ENCODE results near the gene C20orf144. TPM values are rescaled to one million over a fixed set of nuclear protein-coding genes. Genes with fewer than 3 reads are reported as not detected.
"Not testable (repeated sequence)": the region's sequence is repeated elsewhere in the genome, so short reads cannot be mapped to it uniquely, and the experiment has no call there.

Gene C20orf144
- 0.27 TPM for total RNA-seq

DNA sequence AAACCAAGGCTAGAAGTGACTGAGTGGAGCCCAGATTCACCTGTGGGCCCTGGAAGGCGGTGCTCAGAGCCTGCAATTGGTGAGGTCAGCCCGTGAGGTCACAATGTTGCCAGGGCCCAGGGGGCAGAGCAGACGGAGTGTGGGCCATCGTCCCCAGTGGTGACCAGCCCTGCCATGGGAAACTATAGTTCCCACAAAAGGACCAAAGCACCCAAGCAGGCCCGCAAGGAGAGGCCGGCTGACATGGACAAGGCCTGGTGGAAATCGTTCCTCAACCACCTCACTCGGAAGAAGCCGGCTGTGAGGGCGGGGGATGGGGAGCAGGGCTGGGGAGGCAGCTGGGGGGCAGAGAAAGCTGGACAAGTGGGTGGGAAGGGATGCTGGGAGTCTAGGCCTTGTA lies at the start of gene C20orf144:
Gene C20orf144, plus strand, starts transcription at position 156 of the 400 bp plus-strand sequence. Its CDS starts 19 bp downstream, at position 175.
- DNase-seq (ENCODE audit: low read depth in 2 of 3, low spot score in 2 of 3) = no peak

DNA sequence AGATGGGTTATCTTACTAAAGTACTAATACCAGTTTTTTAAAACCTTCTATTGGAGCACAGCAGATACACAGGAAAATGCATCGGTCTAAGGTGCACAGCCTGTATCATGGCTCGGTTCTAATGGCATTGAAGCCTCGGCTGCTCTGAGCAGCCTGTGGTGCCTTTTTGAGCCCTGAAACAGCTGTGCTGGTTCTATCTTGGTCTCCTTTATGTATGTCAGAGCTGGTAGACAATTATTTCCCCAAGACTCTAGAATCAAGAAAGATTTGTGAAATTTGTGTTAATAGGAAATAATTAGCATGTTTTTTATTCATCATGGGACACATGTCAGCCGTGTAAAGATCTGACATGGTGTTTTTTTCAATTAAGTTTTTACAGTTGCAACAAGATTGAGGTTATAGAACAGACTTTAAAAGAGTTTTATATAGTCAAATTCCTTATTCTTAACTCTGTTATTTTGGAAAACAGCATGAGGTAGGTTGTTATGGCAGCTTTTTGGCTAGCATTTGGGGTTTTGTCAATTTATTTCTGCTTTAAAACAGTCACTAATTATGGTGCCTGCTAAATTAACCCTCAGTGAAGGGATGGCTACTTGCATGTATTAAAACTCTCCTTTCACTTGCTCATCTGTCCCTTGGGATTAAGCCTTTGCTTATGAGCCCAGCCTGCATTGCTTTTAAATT lies 40.3 kb upstream of the C20orf144 start:
- DNase-seq (ENCODE audit: low read depth in 2 of 3, low spot score in 2 of 3) = no peak

DNA sequence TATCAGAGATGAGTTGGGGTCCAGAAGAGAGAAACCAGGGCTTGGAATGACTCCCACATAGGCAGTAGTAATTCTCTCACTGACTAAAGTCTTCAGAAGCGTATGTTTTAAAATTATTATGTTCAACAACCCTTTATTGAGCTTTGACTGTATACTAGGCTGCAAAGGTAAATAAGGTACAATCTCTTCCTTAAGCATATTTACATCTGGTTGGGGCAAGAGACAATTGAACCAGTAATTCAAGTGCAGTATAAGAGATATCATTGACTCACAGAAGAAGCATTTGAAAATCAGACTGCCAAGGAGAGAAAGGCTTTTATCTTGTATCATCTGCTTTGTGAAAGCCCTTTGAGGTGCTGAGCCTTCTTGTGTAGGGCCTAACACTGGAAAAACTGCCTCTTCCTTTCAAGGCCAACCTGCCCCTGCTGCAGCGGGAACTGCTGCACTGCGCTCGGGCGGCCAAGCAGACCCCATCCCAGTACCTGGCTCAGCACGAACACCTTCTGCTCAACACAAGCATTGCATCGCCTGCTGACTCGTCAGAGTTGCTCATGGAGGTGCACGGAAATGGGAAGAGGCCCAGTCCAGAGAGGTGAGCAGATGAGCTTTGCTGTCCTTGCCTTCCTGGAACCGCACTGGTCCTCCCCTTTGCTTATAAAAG lies 39.3 kb upstream of the C20orf144 start:
- DNase-seq (ENCODE audit: low read depth in 2 of 3, low spot score in 2 of 3) = no peak

DNA sequence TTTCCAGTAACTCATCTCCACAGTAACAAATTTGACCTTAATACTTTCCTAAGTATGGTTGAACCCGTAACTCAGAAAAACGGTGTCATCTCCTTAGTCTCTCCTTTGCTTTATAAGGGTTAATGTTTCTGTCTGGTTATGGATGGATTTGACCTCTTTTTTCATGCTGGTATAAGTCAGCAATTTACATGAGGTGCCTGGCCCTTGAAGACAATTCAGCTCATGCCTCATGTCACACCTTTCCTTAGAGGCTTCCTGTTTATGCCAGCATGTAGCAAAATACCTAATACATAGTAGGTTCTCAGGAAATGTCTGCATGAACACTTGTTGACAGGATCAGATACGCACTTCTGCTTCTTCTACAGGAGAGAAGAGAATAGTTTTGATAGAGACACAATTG lies 37.7 kb upstream of the C20orf144 start:
- no peak for DNase-seq (ENCODE audit: low read depth in 2 of 3, low spot score in 2 of 3)

DNA sequence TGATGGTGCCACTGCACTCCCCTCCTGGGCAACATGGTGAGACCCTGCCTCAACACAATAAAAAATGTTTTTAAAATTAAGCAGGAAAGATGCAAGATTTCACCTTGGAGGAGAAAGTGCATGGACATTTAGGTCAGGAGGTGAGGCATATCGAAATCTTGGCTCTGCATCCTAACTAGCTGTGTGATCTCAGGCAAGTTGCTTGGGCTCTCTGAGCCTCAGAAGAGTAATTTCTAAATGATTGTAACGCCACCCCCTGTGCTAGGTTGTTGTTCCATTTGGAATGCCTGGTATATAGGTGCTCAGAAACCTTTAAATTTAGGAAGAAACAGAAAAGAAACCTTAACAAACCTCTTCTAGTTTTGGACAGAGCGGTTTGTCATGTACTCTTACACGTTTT lies 35.9 kb upstream of the C20orf144 start:
- no peak for DNase-seq (ENCODE audit: low read depth in 2 of 3, low spot score in 2 of 3)

DNA sequence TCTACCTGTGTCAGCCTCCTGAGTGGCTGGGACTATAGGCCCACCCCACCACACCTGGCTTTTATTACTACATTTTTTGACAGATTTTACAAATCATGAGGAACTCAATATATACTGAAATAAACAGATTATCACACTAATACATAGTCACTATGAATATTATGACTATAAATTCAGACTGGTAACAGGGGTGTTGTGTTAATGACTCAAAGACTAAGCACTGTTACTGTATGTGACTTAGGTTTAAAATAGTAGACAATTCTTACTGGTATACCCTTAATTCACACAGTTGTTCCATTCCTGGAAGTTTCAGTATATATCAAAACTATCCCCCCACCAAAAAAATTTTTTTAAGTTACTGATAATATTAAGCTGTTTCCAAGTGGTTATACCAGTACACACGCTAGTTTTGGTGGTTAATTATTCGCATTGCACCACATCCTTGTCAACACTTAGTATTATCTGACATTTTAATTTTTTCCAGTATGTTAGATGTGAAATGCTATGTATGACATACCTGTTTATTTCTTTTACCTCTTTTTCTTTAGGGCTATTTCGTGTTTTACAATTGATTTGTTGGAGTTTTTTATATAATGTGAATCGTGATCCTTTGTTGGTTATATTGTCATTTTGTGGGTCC lies 34.4 kb upstream of the C20orf144 start:
- no peak for DNase-seq (ENCODE audit: low read depth in 2 of 3, low spot score in 2 of 3)

DNA sequence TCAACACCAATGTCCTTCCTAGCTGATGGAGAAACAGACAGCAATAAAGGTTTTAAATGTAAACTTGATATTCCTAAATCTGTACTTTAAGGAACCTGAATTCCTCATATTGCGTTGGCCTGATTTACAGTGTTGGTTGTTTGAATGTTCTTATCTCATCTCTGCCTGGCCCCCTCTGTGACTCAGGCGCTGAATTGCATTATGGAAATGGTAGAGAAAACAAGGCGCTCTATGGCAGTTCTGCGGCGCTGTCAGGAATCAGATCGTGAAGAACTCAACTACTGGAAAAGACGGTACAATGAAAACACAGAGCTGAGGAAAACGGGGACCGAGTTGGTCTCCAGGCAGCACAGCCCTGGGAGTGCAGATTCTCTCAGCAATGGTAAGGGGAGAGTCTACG lies 32.6 kb upstream of the C20orf144 start:
- DNase-seq (ENCODE audit: low read depth in 2 of 3, low spot score in 2 of 3) = no peak

DNA sequence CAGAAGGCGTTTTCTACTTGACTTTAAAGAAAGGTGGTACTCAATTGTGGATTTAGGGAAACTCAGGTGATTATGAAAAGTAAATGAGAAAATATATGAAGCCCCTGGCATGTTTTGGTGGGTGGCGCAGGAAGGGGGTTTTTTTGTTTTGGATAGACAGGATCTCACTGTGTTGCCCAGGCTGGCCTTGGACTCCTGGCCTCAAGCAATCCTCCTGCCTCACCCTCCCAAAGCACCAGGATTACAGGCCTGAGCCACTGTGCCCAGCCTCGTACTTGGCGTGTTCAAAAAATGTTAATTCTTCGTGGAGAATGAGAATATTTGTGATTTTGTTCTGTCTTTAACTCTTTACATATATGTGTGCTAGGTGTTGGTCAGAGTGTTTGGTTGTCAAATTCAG lies 32.1 kb upstream of the C20orf144 start:
- no peak for DNase-seq (ENCODE audit: low read depth in 2 of 3, low spot score in 2 of 3)

DNA sequence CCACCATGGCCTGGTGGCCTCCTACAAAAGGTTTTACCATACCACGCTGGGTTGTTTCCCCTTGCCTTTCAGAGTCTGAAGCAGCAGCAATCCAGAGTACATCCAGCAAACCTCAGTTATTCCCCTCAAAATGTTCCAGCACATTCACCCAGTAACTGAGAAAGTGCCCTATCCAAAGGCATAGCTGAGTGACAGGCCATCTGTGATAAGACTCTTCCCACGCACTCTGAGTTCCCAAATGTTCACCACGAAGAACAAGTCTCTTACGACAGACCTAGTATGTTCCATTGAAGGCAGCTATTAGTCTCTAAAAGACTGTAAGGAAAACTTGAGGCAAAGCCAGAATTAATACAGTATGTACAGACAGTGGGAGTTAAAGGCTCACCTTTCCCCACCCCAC lies 31.6 kb upstream of the C20orf144 start:
- no peak for DNase-seq (ENCODE audit: low read depth in 2 of 3, low spot score in 2 of 3)

DNA sequence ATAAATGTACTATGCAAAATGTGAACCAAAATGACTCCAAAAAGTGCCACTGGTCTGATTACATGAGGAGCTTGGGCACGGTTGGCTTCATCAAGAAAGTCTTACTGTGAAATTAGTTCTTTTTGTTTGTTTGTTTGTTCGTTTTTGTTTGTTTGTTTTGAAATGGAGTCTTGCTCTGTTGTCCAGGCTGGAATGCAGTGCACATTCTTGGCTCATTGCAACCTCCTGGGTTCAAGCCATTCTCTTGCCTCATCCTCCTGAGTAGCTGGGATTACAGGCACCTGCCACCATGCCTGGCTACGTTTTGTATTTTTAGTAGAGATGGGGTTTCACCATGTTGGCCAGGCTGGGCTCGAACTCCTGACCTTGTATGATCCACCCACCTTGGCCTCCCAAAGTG lies 30.2 kb upstream of the C20orf144 start:
- DNase-seq (ENCODE audit: low read depth in 2 of 3, low spot score in 2 of 3) = not testable (repeated sequence)

DNA sequence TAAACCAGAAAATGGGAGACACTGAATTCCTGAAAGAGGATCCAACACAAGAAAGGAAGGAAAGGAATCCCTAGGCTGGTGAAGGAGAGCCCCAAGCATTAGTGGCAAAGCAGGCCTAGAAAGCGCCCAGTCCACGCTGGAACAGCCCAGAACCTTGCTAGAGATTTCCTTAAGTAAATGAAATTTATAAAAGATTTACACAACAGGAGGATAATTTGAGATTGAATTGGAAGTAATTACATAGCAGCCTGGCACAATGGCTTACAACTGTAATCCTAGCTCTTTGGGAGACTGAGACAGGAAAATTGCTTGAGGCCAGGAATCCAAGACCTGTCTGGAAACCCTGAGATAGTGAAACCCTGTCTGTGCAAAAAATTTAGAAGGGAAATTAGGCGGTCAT lies 26.8 kb upstream of the C20orf144 start:
- DNase-seq (ENCODE audit: low read depth in 2 of 3, low spot score in 2 of 3) = no peak

DNA sequence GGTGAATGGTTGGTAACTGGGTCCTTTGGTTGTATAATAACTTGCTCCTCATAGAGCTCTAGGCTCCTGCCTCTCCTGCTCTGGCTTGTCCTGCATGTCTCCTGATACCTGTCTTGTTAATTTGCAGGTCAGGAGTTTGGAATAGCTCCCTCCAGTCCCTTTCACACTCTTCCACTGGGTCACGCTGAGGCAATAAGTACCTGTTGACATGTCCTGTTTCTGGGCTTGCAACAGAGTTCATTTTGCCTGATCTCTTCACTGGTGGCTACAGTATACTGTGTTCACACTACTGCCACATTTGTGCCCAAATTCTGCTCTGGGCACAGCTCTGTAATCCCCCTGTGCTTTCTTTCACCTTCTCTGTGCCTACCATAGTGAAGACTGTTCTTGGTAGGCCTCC lies 25.4 kb upstream of the C20orf144 start:
- no peak for DNase-seq (ENCODE audit: low read depth in 2 of 3, low spot score in 2 of 3)

DNA sequence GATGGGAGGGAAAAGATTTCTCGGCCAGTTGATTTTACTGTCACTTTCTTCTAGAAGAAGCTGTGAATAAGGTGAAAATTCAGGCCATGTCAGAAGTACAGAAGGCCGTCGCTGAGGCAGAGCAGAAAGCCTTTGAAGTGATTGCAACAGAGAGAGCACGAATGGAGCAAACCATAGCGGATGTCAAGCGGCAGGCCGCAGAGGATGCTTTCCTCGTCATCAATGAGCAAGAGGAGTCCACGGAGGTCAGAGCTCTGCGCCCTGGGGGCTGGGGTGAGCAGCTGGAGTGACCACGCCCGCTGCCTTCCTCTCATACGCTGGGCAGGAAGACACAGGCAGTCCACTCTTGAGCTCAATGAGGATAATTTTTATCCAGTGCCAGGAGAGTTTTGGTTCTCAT lies 21.8 kb upstream of the C20orf144 start:
- no peak for DNase-seq (ENCODE audit: low read depth in 2 of 3, low spot score in 2 of 3)

DNA sequence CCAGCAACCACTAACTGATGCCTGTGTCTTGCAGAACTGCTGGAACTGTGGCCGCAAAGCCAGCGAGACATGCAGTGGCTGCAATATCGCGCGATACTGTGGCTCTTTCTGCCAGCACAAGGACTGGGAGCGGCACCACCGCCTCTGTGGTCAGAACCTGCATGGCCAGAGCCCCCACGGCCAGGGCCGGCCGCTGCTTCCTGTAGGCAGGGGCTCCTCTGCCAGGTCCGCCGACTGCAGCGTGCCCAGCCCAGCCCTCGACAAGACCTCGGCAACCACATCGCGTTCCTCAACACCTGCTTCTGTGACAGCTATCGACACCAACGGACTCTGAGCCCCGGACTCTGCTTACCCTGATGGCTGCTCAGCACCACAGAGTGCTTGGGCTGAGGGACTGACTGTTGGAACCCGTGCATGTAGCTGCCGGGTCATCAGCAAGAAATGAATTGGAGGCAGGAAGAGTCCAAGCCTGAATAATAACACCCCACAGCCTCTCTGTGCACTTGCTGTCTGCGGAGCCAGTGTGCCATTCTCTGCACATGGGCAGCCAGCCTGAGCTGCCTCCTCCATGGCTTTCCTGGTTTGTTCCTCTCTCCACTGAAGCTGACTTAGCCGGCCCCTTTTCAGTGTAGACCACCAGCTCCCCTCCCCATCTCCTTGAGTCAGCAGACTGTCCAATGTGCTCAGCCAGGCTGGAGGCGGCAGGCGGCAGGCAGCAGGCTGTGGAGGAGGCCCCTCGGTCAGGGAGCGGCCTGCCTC lies 17.6 kb upstream of the C20orf144 start:
- DNase-seq (ENCODE audit: low read depth in 2 of 3, low spot score in 2 of 3) = no peak

DNA sequence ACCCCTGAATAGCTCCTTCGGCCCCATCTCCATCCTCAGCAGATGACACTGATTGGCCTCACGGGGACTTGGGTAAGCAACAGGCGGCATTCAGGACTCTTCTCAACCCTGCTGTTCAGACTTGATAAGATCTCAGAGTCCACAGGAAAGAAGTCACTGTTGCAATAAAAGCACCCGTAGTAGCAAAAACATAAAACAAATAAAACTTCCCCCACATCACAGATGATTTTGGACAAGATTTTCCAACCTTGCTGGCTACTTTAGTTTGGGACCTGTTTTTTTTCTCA lies 17.1 kb upstream of the C20orf144 start:
- no peak for DNase-seq (ENCODE audit: low read depth in 2 of 3, low spot score in 2 of 3)

DNA sequence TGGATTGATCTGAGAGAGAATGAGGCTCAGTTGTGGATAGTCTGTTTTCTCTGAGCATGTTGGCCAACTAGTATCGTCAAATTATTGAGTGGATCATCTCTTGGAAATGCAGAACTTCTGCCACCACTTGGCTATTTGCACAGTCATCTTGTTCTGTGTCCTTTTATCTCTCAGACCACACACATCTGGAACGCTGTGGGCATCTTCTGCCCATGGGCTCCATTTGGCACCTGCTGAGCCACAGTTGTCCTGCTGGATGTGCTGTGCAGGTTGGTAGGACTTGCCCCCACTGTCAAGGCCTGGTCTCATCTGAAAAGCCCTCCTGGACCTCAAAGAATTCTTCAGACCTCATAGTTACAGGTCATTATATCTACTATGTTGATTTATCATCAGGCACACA lies 16.7 kb upstream of the C20orf144 start:
- DNase-seq (ENCODE audit: low read depth in 2 of 3, low spot score in 2 of 3) = no peak

DNA sequence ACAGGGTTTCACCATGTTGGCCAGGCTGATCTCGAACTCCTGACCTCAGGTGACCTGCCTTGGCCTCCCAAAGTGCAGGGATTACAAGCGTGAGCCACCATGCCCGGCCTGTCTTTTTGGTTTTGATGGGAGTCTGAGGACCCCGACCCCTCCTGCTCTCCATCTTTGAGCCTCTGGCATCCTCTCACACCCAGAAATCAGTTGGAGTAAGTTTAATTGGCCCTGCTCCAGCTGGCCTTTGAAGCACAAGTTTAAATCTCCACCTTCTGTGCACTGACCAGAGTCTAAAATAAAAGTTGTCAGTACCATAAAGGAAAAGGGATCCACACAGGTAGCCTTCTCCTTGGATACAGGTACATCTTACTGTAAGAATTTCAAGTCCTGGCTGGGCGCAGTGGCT lies 15.9 kb upstream of the C20orf144 start:
- no peak for DNase-seq (ENCODE audit: low read depth in 2 of 3, low spot score in 2 of 3)

DNA sequence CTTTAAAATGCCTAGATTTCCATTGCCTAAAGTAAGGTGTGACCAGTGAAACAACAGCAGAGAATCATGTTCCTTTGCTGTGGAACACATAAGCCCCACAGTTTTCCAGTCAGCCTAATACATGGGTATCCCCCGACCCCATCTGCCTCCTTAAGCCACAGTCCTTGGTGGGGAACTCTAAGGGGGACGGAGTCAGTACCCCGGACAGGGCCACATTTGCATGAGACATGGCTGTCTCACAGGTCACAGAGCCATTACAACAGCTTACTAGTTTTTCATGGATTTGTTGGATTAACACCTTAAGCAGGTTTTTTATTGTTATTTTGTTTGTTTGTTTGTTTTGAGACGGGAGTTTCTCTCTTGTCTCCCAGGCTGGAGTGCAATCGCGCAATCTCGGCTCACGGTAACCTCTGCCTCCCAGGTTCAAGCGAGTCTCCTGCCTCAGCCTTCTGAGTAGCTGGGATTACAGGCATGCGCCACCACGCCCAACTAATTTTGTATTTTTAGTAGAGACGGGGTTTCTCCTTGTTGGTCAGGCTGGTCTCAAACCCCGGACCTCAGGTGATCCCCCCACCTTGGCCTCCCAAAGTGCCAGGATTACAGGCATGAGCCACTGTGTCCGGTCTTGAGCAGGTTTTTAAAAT lies 15.0 kb upstream of the C20orf144 start:
- DNase-seq (ENCODE audit: low read depth in 2 of 3, low spot score in 2 of 3) = not testable (repeated sequence)

DNA sequence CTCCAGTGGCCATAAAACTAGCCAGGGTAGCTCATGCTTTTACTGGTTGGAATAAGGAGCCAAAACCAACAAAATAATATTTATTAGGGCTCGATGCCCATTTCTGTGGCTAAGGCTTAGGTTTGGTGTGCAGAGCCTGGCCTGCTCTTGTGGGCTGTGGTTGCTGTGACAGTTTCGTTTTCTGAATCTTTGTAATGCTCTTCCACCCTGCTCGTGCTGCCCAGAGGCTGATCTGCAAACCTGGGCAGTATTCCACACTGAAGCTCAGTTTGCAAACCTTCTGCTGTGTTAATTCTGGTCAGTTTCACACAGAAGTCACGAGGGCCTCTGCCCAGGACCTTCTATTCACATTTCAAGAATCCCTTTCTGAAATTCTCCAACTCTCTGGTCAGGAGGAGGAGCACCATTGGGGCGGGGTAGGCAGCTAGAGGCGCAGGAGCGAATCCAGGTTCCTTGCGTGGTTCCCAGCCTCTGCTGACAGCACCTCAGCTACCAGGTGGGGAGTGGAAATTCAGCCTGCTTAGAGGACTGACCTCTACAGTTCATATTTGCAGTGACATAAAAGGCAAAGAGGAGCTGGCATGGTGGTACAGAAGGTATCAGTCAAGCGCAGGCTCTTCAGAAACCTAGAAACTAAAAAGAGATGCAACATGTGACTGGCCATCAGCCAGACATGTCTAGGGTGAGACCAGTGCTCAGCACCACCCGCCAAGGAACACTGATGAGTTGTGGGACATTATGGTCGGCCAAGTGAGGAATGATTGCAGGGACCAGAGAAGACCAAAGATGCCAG lies 14.3 kb upstream of the C20orf144 start:
- DNase-seq (ENCODE audit: low read depth in 2 of 3, low spot score in 2 of 3) = no peak

DNA sequence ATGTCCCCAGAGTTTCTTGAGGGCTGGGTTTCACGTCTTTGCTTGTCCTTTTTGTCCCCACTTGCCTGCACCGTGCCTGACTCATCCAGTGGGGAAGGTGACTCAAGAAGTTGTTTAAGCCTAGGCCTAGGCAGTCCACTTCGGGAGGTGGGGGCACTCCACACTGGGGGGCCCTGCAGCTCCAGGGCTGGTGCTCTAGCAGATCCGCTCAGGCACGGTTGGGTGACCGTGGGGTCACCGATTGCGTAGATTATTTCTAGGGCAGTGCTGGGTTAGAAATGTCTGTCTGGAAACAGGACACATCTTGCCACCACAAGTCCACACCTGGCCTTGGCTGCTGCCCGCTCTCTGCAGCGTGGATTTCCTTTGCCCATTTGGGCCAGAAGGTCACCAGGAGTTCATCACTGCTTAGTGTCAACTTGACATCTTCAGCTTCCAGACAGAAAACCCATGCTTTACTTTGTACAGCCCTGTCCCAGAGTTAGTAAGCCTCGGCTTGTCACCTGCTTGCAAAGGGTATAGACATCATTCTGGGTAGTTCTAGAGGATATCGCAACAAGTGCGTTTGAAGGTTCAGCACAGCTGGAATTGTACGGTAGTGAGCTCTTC lies 13.6 kb upstream of the C20orf144 start:
- no peak for DNase-seq (ENCODE audit: low read depth in 2 of 3, low spot score in 2 of 3)

Measured in hematopoietic multipotent progenitor cell (in vitro differentiated cells).